NCI-H1694 treated with DMSO at 0.1 percent for 48 hours (cell line): Measurements from ENCODE around the gene TAMM41.
"Not testable (repeated sequence)": the region's sequence is repeated elsewhere in the genome, so short reads cannot be mapped to it uniquely, and the experiment has no call there.

Experiments
- DNase-seq: peaks from one replicate; lab custom pipeline; 2025; lab: John Stamatoyannopoulos, UW

The TAMM41 gene

DNA sequence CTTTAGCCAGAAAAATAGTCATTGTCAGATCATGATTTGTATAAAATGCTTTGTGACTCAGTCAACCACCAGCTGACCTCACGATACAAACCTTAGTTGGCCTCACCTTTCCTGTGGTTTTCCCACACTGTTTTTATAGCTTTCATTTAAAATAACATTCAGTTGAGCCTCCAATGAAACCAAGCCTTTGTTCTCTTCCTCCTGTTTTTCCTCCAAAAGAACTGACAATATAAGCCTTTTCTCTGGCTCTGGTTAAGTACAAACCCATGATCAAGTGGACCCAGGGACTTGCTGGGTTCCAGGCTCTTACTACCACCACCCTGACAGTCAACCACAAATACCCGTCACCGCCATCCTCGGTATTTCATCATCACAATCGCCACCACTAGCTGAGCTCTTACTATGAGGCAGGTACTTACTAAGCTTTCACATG is 81.7 kb downstream of the TAMM41 start:
- DNase-seq: no peak

DNA sequence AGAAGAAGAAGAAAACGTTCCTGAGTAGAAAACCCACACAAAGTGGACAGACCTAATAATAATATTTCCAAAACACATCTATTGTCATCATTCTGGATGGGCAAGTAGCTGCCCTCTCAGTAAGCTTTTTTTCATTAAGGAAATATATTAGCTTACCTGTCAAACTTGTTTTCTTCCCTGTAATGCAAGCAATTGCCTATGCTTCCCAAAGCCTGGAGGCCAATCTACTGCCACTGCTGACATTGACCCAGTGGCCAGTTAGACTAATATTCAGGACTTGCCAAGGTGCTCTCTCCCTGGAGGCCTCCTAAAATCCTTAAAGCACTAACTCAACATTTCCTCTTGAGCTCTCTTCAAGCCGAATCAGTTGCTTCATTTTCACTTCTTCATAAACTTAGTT is 86.7 kb downstream of the TAMM41 start:
- DNase-seq: no peak

DNA sequence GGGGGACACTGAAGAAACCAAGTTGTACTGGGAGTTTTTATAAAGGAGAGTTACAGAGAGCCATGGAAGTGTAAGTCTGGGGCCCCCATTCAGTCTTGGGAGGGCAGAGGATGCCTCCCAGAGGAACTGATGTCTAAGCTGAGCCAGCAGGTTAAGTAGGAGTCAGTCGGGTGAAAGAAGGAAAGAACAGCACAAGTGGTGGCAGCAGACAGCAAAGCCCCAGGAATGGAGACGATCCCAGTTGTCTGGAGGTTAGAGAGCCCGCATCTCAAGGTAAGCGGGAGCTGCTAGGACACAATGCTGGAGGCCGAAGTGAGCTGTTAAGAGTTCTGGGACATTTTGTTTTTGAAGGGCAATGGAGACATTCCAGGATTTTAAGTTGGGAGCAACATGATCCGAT is 88.8 kb downstream of the TAMM41 start:
- DNase-seq: no peak

DNA sequence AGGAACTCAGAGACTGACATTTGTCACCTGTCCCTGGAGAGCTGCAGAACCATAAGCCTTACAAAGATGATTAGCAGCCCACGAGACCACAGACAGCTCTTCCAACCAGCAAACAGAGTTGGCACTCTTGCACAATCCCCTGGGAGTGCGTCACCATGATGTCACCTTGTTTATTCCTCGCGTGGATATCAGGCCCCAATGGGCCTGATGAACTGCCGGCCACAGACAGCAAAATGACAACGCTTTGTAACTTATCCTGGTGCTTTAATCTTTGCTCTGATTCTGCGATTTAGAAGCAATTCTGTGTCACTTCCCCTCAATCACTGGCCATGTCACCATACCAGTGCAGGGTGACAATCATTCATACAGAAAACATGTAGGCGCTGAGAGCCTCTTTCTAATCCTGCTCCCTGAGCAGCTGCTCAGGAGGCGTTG is 89.2 kb downstream of the TAMM41 start:
- no peak for DNase-seq

DNA sequence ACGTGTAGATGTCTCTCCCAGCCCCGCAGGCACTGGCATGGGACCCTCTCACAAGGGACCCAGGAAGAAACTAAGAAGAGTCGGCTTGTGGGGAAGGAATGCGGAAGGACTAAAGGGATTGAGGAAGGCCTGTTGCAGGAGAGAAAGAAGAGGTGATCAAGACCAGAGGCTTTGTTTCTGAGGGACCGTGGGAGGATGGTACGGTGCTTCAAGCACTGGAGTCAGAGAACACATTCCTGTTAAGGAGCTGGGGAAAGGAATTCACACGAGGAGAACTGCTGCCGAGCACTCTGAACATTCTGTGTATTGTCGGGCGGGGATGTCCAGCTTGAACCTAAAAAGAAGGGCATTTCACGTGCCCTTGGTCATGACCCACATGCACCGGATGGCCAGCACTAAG is 91.4 kb downstream of the TAMM41 start:
- no peak for DNase-seq

DNA sequence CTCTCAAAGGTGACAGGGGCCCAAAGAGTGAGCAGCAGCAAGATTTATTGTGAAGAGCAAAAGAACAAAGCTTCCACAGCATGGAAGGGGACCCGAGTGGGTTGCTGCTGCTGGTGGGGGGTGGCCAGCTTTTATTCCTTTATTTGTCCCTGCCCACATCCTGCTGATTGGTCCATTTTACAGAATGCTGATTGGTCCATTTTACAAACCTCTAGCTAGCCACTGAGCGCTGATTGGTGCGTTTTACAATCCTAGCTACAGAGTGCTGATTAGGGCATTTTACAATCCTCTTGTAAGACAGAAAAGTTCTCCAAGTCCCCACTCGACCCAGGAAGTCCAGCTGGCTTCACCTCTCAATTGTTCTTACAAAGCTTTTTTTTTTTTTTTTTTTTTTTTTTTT is 94.4 kb downstream of the TAMM41 start:
- not testable (repeated sequence) for DNase-seq

DNA sequence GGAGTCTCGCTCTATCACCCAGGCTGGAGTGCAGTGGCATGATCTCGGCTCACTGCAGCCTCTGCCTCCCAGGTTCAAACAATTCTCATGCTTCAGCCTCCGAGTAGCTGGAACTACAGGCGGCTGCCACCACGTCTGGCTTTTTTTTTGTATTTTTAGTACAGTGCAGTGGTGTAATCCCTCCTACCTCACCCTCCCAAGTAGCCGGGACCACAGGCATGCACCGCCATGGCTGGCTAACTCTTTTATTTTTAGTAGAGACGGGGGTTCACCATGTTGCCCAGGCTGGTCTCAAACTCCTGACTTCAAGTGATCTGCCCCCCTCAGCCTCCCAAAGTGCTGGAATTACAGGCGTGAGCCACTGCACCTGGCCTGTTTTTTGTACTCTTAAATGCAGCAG is 98.4 kb downstream of the TAMM41 start:
- not testable (repeated sequence) for DNase-seq
